Erythroblast (primary cell): Measurements from ENCODE around the gene DNASE1L2.

ENCODE experiments used
- GATA1 ChIP-seq: IDR thresholded peaks from 2 replicates; pipeline ENCODE4 v1.6.1; 2011; ENCODE audit warnings: low read depth, mild to moderate bottlenecking, control low read depth, low read length, moderate library complexity
- POLR2A ChIP-seq: IDR thresholded peaks from 2 replicates; pipeline ENCODE4 v1.6.1; 2011; ENCODE audit warnings: mild to moderate bottlenecking, low read length

- TF ChIP-seq GATA1 (no peak), POLR2A (no peak)
Observed at GRCh38 chr16:2282262-2282661, 46.0 kb downstream of the DNASE1L2 start.
